Measurements from ENCODE around the gene RSAD2. TPM values are rescaled to one million over a fixed set of nuclear protein-coding genes. Genes with fewer than 3 reads are reported as not detected.
"Not testable (repeated sequence)": the region's sequence is repeated elsewhere in the genome, so short reads cannot be mapped to it uniquely, and the experiment has no call there.

The RSAD2 gene
- total RNA-seq, 1 donor from 2014 or later = 3.3 TPM

DNA sequence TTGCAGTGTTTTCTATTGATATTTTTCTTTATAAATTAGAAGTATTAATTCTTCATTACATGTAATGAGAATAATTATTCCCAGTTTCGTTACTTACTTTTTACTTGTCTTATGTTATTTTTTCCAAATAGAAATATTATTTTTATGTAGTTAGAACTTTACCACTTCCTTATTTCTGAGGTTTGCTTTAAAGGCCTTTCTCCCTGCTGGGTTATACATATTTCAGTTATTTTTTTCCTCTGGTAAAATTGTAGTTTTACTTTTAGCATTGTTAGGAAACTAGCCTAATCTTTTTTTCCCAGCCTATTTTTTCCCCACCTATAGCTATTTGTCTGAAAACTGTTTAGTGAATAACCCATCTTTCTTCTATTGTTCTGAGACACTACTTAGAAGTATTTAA is 56.8 kb downstream of the RSAD2 start:
- no peak for DNase-seq (ENCODE audit: missing footprints)
- intact Hi-C loops (cut with DNase I) = no loop called here
- ATAC-seq = no peak

DNA sequence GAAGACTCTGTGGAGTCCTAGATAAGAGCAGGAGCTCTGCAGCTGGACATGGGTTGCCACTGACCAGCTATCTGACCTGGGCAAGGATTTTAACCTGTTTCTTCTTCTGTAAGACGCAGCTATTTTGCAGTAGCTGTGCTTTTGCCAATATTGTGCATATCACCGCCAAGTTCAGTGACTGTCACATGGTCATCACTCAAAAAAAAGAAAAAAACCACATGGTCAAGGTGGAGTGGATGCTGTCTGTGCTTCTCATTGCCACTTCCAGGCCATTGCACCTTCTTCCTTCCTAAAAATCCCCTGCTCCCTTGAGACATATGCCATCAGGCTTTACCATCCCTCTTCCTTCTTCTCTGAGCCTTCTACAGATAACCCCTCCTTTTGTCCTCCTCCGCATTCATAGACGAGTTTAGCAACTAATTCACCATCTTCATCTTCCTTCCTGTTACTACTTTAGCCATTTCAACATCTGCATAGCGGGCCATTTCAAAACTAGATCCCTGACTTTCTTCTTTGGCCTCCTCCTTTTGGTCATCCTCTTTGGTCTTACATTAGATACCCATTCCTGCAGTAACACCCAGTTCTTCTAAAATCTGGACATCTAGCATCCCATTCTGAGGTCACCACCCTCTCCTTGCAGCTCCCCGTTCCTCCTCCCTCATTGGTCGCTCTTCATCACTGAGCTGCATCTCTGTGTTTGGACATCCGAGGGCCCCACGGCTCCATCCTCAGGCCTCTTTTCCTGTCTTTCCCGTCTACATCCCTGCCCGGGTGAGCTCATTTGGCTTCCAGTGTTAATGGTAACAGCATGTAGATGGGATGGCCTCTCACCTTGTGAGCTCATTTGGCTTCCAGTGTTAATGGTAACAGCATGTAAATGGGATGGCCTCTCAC is 57.4 kb downstream of the RSAD2 start:
- DNase-seq (ENCODE audit: missing footprints) (no peak), ATAC-seq (no peak)
- intact Hi-C loops (cut with DNase I) = no loop called here

DNA sequence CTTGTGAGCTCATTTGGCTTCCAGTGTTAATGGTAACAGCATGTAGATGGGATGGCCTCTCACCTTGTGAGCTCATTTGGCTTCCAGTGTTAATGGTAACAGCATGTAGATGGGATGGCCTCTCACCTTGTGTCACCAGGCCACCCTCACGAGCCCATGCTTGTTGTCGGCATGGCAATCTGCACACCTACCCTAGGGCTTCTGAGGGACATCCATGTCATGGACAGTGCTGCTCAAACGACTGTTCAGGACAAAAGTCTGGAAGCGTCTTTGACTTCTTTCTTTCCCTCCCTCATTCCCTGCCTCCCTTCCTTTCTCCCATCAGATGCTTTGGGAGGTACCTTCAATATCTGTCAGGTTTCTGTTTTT is 58.1 kb downstream of the RSAD2 start:
- DNase-seq (ENCODE audit: missing footprints); intact Hi-C loops (cut with DNase I); ATAC-seq: not testable (repeated sequence)

DNA sequence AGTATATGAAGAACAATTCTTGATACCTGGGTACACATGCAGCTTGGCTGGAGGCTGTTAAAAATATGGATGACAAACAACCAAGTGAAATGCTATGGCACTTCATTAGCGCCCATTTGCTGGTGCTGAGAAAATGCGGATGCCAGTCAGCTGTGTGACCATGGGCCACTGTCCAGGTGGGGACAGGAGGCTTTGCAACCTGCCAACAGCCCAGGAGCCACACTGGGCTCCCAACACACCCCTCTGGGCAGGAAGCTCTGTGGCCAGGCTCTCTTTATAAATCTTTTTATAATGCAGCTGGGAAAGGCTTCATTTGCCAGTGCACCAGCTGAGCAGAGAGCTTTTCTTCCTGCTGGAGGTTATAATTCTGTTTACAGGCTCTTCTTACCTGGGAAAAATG is 59.6 kb downstream of the RSAD2 start:
- DNase-seq (ENCODE audit: missing footprints) (no peak), ATAC-seq (no peak)
- intact Hi-C loops (cut with DNase I) = no loop called here

DNA sequence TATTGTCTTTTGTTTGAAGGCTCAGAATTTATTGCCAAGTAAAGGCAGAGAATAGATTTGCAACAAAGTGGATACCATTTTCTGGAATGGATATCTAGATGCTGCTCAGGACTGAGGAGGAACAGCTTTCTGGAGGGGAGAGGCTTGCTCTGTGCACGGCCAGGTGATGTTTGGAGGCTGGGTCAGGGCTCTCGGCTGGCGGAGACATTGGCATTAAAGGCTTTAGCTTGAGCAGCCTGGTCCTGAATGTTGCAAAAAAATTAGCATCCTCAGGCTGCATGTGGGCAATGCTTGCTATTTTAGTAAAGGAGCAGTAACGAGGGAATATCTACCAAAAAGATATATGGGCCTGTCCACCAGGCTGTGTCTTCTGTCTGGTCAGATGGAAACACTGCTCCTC is 60.0 kb downstream of the RSAD2 start:
- intact Hi-C loops (cut with DNase I) = no loop called here
- no peak for ATAC-seq
- DNase-seq (ENCODE audit: missing footprints) = no peak

DNA sequence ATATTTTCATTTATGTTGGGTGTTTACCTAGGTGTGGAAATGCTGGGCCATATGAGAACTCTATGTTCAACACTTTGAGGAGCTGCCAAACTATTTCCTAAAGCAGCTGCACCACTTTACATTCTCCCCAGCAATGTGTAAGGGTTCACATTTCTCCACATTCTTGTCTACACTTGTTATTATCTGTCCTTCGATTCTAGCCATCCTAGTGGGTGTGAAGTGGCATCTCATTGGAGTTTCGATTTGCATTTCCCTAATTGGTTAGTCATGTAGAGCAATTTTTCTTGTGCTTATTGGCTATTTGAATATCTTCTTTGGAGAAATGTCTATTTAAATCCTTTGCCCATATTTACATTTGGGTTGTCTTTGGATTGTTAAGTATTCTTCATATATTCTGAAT is 61.5 kb downstream of the RSAD2 start:
- intact Hi-C loops (cut with DNase I) = no loop called here
- no peak for ATAC-seq
- no peak for DNase-seq (ENCODE audit: missing footprints)

DNA sequence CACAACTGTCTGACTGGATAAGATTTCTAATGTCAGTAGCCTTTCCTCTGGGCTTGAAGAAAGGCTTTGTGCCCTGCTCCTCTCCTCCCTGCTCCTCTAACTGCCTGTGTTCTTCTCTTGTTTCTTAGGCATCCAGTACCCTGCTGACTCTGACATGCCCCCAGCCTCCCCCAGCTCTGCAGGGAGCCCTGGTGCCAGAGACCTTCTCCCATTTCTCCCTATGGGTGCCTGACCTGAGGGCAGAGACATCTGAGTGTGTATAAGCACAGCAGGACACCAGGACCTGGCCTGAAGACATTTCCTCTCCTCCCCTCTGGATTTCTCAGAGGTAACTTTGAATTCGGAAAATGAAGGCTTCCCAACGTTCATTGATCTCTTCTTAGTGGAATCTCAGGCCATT is 63.2 kb downstream of the RSAD2 start:
- DNase-seq (ENCODE audit: missing footprints) (no peak), ATAC-seq (no peak)
- intact Hi-C loops (cut with DNase I) = no loop called here

DNA sequence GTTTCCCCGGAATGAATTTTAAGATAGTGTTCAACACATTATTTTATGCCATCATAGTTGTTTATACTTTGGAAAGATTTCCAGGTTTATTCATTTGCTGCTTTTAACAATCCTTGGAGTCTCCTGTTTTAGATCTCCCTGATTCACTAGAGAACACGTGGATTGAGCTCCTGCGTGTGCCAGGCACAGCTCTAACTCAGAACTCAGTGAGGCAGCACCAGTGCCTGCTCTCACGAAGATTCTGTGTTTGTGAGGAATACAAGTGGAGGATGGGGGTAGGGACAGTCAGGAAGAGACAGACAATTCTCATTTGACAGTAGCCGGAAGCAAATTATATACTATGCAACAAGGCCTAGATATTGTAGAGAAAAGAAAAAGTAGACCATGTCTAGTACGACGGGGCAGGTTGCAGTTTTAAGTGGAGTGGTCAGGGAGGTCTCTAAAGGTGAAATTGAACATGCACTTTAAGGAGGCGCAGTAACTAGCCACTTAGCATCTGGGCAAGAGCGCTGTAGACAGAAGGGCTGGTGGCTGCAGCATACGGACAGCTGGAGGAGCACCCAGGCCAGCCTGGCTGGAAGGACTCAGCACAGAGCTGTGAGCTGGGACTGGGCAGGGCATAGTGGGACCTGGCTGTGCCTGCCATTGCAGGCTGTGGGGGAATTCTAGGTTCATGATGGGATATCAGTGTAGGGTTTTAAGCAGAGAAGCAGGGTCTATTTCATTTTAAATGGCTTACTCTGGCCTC is 63.9 kb downstream of the RSAD2 start:
- intact Hi-C loops (cut with DNase I) = no loop called here
- ATAC-seq (no peak), DNase-seq (ENCODE audit: missing footprints) (no peak)

DNA sequence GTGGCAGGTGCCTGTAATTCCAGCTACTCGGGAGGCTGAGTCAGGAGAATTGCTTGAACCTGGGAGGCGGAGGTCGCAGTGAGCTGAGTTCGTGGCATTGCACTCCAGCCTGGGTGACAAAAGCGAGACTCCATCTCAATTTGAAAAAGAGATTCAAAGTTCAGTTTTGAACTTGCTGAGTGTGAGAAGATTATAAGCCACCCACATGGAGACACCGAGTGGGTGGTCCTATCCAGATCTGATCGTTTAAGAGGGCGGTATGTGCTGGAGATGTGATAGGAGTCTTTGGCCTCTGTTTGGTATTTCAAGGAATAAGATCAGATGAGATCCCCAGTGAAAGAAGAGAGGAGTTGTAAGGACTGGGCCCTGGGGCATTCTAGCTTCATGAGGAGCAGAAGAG is 65.3 kb downstream of the RSAD2 start:
- DNase-seq (ENCODE audit: missing footprints) = no peak
- ATAC-seq = no peak
- intact Hi-C loops (cut with DNase I) = no loop called here

DNA sequence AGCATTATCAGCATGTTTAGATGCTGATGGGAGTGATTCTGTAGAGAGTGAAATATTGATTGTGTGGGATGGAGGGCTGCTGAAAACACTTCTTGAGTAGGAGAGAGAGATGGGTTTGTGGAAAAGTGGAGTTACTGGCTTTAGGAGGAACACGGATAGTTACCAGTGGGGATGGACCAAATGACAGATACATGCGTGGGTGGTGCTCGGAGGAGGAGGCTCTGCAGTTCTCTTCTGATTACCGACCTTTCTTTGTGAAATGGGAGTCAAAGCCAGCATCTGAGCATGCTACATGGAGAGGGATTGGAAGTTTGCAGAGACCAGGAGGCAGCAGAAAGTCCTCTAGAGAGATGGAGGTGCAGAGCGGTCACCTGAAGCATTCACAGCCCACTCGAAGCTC is 65.9 kb downstream of the RSAD2 start:
- intact Hi-C loops (cut with DNase I) = no loop called here
- DNase-seq (ENCODE audit: missing footprints) (no peak), ATAC-seq (no peak)

DNA sequence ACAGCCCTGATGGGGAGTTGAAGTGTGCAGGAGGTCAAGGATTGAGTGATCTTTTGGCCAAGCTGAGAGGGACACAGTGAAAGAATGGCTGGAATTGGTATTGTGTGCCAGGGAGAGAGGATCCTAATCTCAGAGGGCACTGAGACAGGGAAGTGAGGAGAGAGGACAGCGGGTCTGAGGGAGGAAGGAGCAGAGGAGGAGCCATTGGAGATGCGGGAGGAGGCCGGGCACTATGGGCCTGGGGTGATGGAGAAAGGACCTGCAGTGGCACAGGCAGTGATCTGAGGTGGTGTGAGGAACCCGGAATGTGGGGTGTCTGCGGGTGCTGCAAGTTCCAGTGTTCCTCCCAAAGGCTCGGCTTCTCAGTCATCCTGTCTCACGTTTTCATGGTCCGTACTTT is 66.4 kb downstream of the RSAD2 start:
- intact Hi-C loops (cut with DNase I) = no loop called here
- ATAC-seq = no peak
- no peak for DNase-seq (ENCODE audit: missing footprints)

DNA sequence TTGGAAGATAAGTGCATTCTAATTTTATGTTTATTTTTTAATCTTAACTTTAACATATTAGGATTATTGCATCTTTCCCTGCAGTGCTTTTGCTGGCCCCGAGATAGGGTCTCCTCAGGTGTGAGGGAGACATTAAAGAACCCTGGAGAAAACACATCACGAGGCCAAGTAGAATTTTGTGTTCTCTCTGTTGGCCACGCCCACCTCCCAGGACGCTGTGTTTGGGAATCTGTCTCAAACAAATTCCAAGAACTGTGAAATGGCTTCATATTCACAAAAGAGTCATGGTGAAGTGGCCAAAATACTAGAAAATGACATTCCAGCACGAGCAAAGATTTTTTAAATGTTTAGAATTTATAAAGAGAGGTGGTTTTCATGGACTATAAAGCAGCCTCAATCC is 67.0 kb downstream of the RSAD2 start:
- ATAC-seq = peak; percentile 44
- intact Hi-C loops (cut with DNase I) = no loop called here
- DNase-seq (ENCODE audit: missing footprints) = peak; percentile 76

DNA sequence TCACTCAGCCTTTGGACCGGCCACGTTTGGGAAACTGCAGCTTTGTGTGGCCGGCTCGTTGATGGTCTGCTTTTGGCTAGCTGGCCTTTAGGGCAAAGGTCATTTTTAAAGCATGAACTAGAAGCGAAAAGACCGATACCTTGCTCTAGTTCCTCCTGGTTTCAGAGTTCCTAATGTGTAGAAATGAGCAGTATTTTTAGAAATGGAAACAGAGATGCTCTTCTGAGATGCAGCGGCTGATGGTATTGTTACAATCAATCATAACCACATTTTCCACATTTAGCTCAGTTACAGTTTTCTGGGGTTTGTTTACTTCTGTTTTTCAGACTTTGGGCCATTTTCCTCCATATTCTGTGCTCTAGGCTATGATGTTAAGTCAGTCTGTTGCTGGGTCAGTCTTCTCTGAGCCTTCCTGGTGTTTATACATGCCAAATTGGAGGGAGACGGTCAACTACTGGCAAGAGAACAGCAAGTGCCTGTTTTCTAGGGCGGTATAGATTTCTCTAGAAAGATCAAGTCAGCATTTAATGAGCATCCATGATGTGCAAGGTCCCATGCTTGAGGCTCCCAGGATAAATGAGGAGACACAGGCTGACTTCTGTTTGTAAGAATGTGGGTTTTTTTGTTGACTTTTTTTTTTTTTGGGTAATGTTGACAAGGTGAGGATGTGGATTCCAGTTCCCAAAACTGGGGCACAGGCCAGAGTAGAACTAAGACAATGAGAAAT is 67.7 kb downstream of the RSAD2 start:
- intact Hi-C loops (cut with DNase I) = loop anchor here (5.0 kb wide), 1 partner anchor 42 kb away; no protein-coding TSS in a partner anchor
- ATAC-seq = no peak
- DNase-seq (ENCODE audit: missing footprints) = no peak

DNA sequence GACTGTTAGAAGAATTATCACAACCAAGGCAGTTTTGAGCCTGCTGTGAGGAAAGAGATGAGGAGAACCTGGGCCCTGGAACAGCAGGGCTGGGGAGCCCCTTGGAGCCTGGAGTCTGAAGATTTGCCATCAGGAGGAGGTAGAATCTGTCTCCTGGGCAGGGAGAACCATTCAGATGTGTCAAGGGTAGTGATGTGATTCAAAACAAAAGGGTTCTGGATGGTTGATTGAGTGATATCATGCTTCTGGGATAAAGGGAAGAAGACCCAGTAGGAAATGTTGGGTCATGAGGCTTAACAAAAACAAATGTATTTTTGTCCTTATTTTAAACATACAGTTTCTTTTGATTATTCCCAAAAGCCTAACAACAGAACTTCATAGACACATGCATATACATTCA is 68.2 kb downstream of the RSAD2 start:
- intact Hi-C loops (cut with DNase I) = loop anchor here (5.0 kb wide), 1 partner anchor 41 kb away; no protein-coding TSS in a partner anchor
- DNase-seq (ENCODE audit: missing footprints) = no peak

DNA sequence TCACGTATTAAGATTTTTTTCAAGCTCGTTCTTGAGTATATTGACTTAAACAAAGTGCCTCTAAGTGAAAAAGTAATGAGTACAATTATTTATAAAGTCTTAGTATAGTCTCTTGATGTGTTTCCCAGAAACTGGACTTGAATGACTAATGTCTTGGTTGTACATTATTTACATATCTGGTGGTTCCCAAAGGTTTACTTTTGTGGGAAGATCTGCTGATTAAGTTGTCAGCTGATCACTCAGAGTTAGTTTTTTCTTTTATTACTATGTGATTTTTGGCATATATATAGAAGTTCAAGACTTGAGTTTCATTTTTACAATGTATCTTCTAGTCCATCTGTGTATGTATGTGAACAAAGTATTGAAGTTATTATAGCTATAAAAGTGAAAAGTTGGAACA is 69.1 kb downstream of the RSAD2 start:
- intact Hi-C loops (cut with DNase I) = loop anchor here (5.0 kb wide), 1 partner anchor 41 kb away; no protein-coding TSS in a partner anchor
- ATAC-seq = no peak

More for the DNA sequence above, 68.2 kb downstream of the RSAD2 start:
- ATAC-seq = no peak

More for the DNA sequence above, 69.1 kb downstream of the RSAD2 start:
- DNase-seq (ENCODE audit: missing footprints) = no peak

Other genes with a start within 250 kb of the RSAD2 start
- gene CMPK2, start 11.9 kb upstream of the RSAD2 start, total RNA-seq = 3.4 TPM
- gene RNF144A, start 39.6 kb downstream of the RSAD2 start, total RNA-seq = 16.9 TPM

Measured in Right ventricle myocardium inferior (tissue), 1 donor.